NOMO-1 treated with dmso at 0.1 percent for 144 hours (cell line): ENCODE results near the gene GNPNAT1.
"Not testable (repeated sequence)": the region's sequence is repeated elsewhere in the genome, so short reads cannot be mapped to it uniquely, and the experiment has no call there.

Experiments
- DNase-seq: peaks from one replicate; lab custom pipeline; 2025; ENCODE audit not compliant: unreplicated experiment; lab: John Stamatoyannopoulos, UW

GNPNAT1 gene

GRCh38 chr14:52729925-52730708 lies 61.3 kb downstream of the GNPNAT1 start, which contains the start of gene STYX:
Gene STYX, plus strand, starts transcription at chr14:52730166. Its CDS starts 309 bp downstream, at chr14:52730475.
- peak; percentile 97 for DNase-seq

- DNase-seq: no peak
Measured at GRCh38 chr14:52729585-52729924, 61.9 kb downstream of the GNPNAT1 start.

GRCh38 chr14:52729035-52729434 lies 62.4 kb downstream of the GNPNAT1 start:
- DNase-seq: not testable (repeated sequence)

GRCh38 chr14:52727509-52727908 lies 63.9 kb downstream of the GNPNAT1 start:
- DNase-seq: not testable (repeated sequence)
